ENCODE measurements around the gene WDR90.

DNA sequence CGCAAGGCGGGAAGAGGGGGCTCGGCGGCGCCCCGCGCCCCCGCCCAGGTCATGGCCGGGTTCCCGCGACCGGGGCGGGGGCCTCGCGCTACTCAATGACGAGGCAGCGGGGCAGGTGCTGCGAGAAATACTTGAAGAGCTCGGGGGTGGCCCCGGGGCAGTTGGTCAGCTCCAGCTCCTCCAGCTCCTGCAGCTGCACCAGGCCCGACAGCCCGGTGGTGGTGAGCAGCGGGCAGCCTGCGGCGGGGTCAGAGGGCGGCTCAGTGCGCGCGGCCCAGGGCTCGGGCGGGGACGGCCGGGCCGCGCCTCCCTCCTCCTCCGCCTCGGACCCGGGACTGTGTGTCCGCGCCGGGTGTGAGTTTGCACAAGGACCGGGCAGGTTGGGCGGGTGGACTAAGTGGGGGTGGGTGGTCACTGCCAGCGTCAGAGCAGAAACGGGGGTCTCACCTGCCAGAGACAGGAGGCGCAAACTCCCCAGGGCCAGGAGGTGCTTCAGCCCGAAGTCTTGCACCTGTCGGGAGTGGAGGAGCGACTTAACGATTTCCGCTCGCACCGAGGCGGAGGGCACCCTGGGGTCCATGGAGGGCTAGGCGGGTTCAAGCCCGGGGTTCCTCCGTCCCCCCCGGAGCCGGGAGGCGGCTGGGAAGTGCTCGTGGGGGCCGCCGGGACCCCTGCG is 45.2 kb downstream of the WDR90 start:
- TF ChIP-seq, protein P1, sequence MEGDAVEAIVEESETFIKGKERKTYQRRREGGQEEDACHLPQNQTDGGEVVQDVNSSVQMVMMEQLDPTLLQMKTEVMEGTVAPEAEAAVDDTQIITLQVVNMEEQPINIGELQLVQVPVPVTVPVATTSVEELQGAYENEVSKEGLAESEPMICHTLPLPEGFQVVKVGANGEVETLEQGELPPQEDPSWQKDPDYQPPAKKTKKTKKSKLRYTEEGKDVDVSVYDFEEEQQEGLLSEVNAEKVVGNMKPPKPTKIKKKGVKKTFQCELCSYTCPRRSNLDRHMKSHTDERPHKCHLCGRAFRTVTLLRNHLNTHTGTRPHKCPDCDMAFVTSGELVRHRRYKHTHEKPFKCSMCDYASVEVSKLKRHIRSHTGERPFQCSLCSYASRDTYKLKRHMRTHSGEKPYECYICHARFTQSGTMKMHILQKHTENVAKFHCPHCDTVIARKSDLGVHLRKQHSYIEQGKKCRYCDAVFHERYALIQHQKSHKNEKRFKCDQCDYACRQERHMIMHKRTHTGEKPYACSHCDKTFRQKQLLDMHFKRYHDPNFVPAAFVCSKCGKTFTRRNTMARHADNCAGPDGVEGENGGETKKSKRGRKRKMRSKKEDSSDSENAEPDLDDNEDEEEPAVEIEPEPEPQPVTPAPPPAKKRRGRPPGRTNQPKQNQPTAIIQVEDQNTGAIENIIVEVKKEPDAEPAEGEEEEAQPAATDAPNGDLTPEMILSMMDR (IDR thresholded peaks at IDR 0.05; ENCODE audit: low read depth, low read length, poor library complexity, severe bottlenecking) = no peak
- TF ChIP-seq EZH2phosphoT487 (IDR thresholded peaks at IDR 0.05; ENCODE audit: borderline replicate concordance, low read length) = no peak
